ENCODE data around the gene HTR1A.

The HTR1A gene

GRCh38 chr5:63962279-63962678 is at the start of gene HTR1A:
Gene HTR1A (minus strand): TSS chr5:63962445. CDS start chr5:63961719, 726 bp downstream.
- no peak for DNase-seq

GRCh38 chr5:64003966-64004365 is 41.7 kb upstream of the HTR1A start:
- no peak for DNase-seq

- no peak for DNase-seq
Measured at GRCh38 chr5:64000096-64000495, 37.9 kb upstream of the HTR1A start.

GRCh38 chr5:63987053-63987452 is 24.8 kb upstream of the HTR1A start:
- DNase-seq = no peak

- DNase-seq = no peak
Measured at GRCh38 chr5:63981864-63982263, 19.6 kb upstream of the HTR1A start.

DNA sequence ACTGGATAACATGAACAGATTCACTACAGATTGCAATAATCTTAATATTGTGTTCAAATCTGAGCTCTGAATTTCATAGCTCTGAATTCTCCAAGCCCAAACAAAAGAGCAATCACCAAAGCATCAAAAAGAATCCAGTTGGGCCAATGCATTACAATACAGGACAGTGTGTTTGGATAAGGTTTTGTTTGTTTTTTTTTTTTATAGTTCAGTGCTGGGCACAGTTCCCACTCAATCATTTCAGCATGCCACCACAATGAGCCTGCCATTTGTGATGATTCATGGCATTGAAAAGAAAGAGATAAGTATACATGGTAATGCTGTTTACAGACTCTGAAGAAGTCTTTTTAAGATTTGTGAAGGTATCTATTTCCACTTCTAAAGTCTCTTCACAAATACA is 1.7 kb upstream of the HTR1A start:
- no peak for DNase-seq

GRCh38 chr5:63963080-63963735 is 963 bp upstream of the HTR1A start:
- peak in 1 of 2 experiments; percentile 62 for DNase-seq

GRCh38 chr5:63961598-63962161 is 565 bp downstream of the HTR1A start:
- no peak for DNase-seq

DNA sequence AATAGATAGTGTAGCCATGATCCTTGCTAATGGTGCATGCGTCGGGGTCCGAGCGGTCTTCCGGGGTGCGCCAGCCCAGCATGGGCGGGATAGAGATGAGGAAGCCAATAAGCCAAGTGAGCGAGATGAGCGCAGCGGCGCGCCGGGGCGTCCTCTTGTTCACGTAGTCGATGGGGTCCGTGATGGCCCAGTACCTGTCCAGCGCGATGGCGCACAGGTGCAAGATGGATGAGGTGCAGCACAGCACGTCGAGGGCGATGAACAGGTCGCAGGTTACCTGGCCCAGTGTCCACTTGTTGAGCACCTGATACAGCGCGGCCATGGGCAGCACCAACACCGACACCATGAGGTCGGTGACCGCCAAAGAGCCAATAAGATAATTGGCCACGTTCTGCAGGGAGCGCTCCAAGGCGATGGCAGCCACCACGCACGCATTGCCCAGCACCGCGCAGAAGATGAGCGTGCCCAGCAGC is 1.1 kb downstream of the HTR1A start:
- no peak for DNase-seq

- DNase-seq = no peak
Measured at GRCh38 chr5:63960646-63961045, 1.6 kb downstream of the HTR1A start.

- DNase-seq = no peak
Measured at GRCh38 chr5:63959177-63959982, 2.9 kb downstream of the HTR1A start.

- no peak for DNase-seq
Measured at GRCh38 chr5:63958654-63959053, 3.6 kb downstream of the HTR1A start.

DNA sequence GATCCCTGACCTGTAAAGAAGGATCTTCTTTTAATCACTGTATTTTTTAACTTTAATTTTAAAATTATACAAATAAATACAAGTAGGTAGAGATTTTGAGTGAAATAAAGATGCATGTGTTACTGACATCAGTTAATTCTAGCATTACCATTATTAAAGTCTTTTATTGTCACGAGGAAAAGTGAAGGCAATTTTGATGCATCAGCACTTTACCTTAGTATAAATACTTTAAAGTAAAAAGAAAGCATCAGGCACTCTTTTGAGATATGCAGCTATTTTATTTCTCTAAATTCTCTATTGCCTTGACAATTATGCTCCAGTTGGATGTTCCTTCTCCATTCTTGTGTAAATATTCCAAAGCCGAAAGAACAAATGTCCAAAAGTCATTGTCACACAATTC is 4.6 kb downstream of the HTR1A start:
- DNase-seq = no peak

DNA sequence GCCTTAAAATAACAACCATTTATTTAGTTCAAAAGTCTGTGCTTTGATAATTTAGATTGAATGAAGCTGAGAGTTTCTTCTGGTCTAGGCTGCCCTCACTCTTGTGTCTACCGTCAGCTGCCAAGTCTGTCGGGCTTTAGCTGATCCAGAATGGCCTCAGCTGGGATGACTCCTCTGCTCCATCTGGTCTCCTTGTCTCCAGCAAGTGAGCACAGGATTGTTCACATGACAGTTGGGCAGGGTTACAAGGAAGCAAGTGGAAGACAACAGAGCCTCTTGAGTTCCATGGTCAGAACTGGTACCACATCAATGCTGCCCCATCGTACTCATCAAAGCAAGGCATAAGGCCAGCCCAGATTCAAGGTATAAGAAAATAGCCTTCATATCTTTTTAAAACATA is 9.0 kb downstream of the HTR1A start:
- DNase-seq = no peak

- DNase-seq = no peak
Measured at GRCh38 chr5:63935103-63935502, 27.1 kb downstream of the HTR1A start.

GRCh38 chr5:63931836-63932235 is 30.4 kb downstream of the HTR1A start:
- no peak for DNase-seq

GRCh38 chr5:63928451-63928850 is 33.8 kb downstream of the HTR1A start:
- DNase-seq = no peak

DNA sequence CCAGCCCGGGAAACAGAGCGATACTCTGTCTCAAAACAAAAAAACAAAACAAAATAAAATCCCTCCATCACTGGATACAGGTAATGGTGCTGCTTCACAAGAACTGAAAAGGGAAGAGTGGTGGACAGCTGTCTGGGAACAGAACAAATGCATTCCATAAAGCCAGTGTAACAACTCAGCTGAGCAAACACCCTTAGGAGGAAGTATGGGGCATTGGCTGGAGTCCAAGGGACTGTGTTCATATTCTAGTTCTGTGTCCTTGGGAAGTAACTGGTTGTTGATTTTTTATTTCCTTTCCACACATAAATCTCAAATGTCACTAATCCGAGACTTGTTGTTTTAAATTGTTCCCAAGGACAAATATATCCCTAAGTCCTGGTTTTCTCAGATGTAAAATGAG is 38.3 kb downstream of the HTR1A start:
- no peak for DNase-seq

DNA sequence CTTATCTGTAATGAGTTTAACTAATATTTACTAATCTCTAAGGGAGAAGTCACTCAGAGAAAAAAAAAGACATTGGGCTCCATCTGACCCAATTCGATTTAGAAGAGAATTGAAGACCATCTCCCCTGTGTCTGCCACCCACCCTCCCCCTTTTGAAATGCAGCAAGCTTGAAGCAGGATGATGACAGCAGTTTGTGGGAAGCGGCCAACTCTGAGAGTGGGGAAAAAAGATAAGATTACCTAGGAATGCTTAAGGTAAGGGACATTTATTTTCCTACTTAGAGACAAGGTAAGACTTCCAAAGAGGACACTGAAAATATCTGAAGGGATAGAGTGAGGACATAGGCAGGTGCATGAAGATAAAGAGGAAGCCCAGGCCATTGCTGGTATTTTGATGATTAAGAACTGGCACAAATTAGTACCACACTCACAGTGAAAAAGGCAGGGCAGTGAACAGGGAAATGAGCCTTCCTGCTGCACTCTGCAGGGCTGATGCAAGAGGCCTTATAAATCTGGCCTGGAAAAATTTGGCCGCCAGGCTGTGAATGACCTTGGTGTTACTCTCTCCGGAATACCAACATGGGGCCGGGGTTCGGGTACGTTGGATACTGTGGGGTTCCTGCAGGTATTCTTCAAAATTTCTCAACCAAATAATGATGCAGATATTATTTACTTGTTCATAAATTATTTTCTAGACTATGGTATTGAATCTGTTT is 42.3 kb downstream of the HTR1A start:
- DNase-seq = no peak

GRCh38 chr5:63916786-63917185 is 45.5 kb downstream of the HTR1A start:
- DNase-seq = no peak

DNA sequence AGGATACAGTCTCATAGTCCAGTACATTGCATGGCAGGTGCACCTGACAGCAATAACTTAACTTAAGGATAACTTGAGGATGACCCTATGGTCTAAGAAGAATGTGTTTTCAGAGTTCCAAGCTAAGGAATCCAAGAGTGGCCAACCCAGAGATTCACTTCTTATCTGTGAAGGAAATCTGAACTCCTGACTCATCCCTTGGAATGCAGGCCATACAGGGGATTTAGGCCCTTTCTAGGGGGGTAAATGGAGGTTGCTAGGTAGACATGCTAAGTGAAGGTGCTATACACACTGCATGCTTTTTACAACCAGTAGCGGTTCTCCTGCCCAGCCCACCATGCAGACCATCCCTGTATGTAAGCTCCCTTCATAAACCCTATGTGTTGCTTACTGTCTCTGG is 50.4 kb downstream of the HTR1A start:
- DNase-seq = no peak
